Brain microvascular endothelial cell (primary cell): ENCODE data around the gene SPDYE6.

Experiments
- DNase-seq: peaks from one replicate; pipeline ENCODE4 v3.0.0-alpha.2; 2020
- H3K27ac ChIP-seq: fragments of 250-450 bp; sonication (Bioruptor Pico); 2 replicates; pipeline ENCODE4 v1.5.1; 2020; ENCODE audit warnings: mild to moderate bottlenecking, moderate library complexity
- H3K27me3 ChIP-seq: fragments of 250-450 bp; sonication (Bioruptor Pico); replicated peaks from 2 replicates; pipeline ENCODE4 v1.5.1; 2020; ENCODE audit warnings: mild to moderate bottlenecking
- H3K36me3 ChIP-seq: fragments of 250-450 bp; sonication (Bioruptor Pico); replicated peaks from 2 replicates; pipeline ENCODE4 v1.5.1; 2020; ENCODE audit warnings: mild to moderate bottlenecking
- H3K4me3 ChIP-seq: 2 replicates; pipeline ENCODE4 v1.5.1; 2011; ENCODE audit warnings: low read depth, mild to moderate bottlenecking, control low read depth, low read length, moderate library complexity
- CTCF ChIP-seq: IDR thresholded peaks from 2 replicates; pipeline ENCODE4 v1.5.1; 2011; ENCODE audit warnings: low read depth, mild to moderate bottlenecking, moderate library complexity, low read length, control low read depth, inconsistent platforms; ENCODE audit errors: missing control alignments
- in situ Hi-C: cut with HindIII; loops from 2 replicates; pipeline ENCODE4 v1.10.0; 2017; ENCODE audit warnings: low sequenced_read_pairs, low pct_ligation_motif_present

SPDYE6 gene

GRCh38 chr7:102320181-102320580 lies 36.1 kb downstream of the SPDYE6 start:
- in situ Hi-C loops, result no loop called here
- TF ChIP-seq CTCF, result no peak
- Histone ChIP-seq H3K27me3 (no peaks in the 10 kb centered on the region), H3K4me3 (no peak overlapping the region), H3K36me3 (no peaks in the 10 kb centered on the region), H3K27ac (no peak overlapping the region)
- no peak for DNase-seq

GRCh38 chr7:102319671-102320070 lies 36.6 kb downstream of the SPDYE6 start:
- DNase-seq, result no peak
- in situ Hi-C loops, result no loop called here

GRCh38 chr7:102318482-102318971 lies 37.7 kb downstream of the SPDYE6 start:
- TF ChIP-seq CTCF, result peak; percentile 9
- no peak overlapping the region for H3K27ac ChIP-seq
- H3K4me3 ChIP-seq, result no peak overlapping the region
- no peaks in the 10 kb centered on the region for H3K36me3 ChIP-seq
- H3K27me3 ChIP-seq, result no peaks in the 10 kb centered on the region
- DNase-seq, result no peak
- in situ Hi-C loops, result no loop called here

More at GRCh38 chr7:102319671-102320070, 36.6 kb downstream of the SPDYE6 start:
- Histone ChIP-seq H3K27ac (no peak overlapping the region), H3K4me3 (no peak overlapping the region), H3K36me3 (no peaks in the 10 kb centered on the region), H3K27me3 (no peaks in the 10 kb centered on the region)
- TF ChIP-seq CTCF, result no peak

- no peaks in the 10 kb centered on the region for H3K36me3 ChIP-seq
- in situ Hi-C loops, result no loop called here
These were observed 38.8 kb downstream of the SPDYE6 start for GRCh38 chr7:102317231-102318059.

GRCh38 chr7:102313997-102314780 lies 42.1 kb downstream of the SPDYE6 start:
- Histone ChIP-seq H3K27ac (no peak overlapping the region), H3K36me3 (no peaks in the 10 kb centered on the region), H3K27me3 (no peaks in the 10 kb centered on the region), H3K4me3 (no peak overlapping the region)
- no peak for DNase-seq
- no peak for TF ChIP-seq CTCF
- in situ Hi-C loops, result no loop called here

More at GRCh38 chr7:102317231-102318059, 38.8 kb downstream of the SPDYE6 start:
- Histone ChIP-seq H3K4me3 (no peak overlapping the region), H3K27me3 (no peaks in the 10 kb centered on the region), H3K27ac (no peak overlapping the region)
- peak; percentile 8 for TF ChIP-seq CTCF
- DNase-seq, result no peak
